Liver (tissue), 9 donors: Measurements from ENCODE around the gene EGR2. TPM values are rescaled to one million over a fixed set of nuclear protein-coding genes. Genes with fewer than 3 reads are reported as not detected.

Experiments used
- DNase-seq: peaks from one replicate; pipeline ENCODE4 v3.0.0-alpha.2; 2017; ENCODE audit warnings: low spot score
- H3K27ac ChIP-seq, 2 donors: one replicate each; pipeline ENCODE4 v1.7.0; 2013; ENCODE audit warnings: inconsistent platforms in 2 of 2, low read length in 2 of 2, control low read depth in 1 of 2, low read depth in 1 of 2, mild to moderate bottlenecking in 1 of 2
- H3K27me3 ChIP-seq, 4 donors: one replicate each; pipeline versions ENCODE4 v1.6.1 to v1.7.0; 2013; ENCODE audit warnings: low read length in 3 of 4, inconsistent platforms in 1 of 4, mild to moderate bottlenecking in 1 of 4, moderate library complexity in 1 of 4; ENCODE audit not compliant: control insufficient read depth in 4 of 4, insufficient read depth in 4 of 4
- H3K36me3 ChIP-seq, 4 donors: one replicate each; pipeline versions ENCODE4 v1.6.1 to v1.7.0; 2013; ENCODE audit warnings: low read length in 3 of 4, mild to moderate bottlenecking in 3 of 4, low read depth in 1 of 4, moderate library complexity in 1 of 4; ENCODE audit not compliant: control insufficient read depth in 4 of 4, insufficient read depth in 3 of 4
- H3K4me1 ChIP-seq, 4 donors: one replicate each; pipeline versions ENCODE4 v1.6.1 to v1.7.0; 2013; ENCODE audit warnings: low read length in 3 of 4, mild to moderate bottlenecking in 3 of 4, moderate library complexity in 1 of 4; ENCODE audit not compliant: control insufficient read depth in 4 of 4, insufficient read depth in 4 of 4
- H3K4me3 ChIP-seq, 3 donors: one replicate each; pipeline versions ENCODE4 v1.6.1 to v1.7.0; 2013; ENCODE audit warnings: low read length in 3 of 3, control low read depth in 1 of 3, low read depth in 1 of 3, mild to moderate bottlenecking in 1 of 3
- H3K9ac ChIP-seq, 2 donors: one replicate each; pipeline ENCODE4 v1.7.0; 2013; ENCODE audit warnings: low read length in 2 of 2, mild to moderate bottlenecking in 2 of 2, moderate library complexity in 2 of 2, control low read depth in 1 of 2, low read depth in 1 of 2
- H3K9me3 ChIP-seq, 4 donors: one replicate each; pipeline versions ENCODE4 v1.6.1 to v1.7.0; 2013; ENCODE audit warnings: low read length in 3 of 4; ENCODE audit not compliant: control insufficient read depth in 4 of 4
- ATF3 ChIP-seq: IDR thresholded peaks from 2 replicates; pipeline ENCODE4 v1.6.1; 2016; ENCODE audit warnings: antibody characterized with exemption
- CTCF ChIP-seq: fragments of 150-350 bp; IDR thresholded peaks from 2 replicates; pipeline ENCODE4 v1.5.1; 2017; ENCODE audit warnings: improper control_type of control experiment, low read depth, low read length; ENCODE audit not compliant: missing input control
- EGR1 ChIP-seq, 2 donors: IDR thresholded peaks; 2 replicates each; pipeline ENCODE4 v1.6.1; 2016 to 2018; ENCODE audit warnings: antibody characterized with exemption in 2 of 2, low read depth in 2 of 2
- FOXA1 ChIP-seq: IDR thresholded peaks from 2 replicates; pipeline ENCODE4 v1.6.1; 2016; ENCODE audit warnings: antibody characterized with exemption
- FOXA2 ChIP-seq: IDR thresholded peaks from 2 replicates; pipeline ENCODE4 v1.6.1; 2016; ENCODE audit warnings: antibody characterized with exemption
- GABPA ChIP-seq, 2 donors: IDR thresholded peaks in 1 of 2; conservative IDR thresholded peaks in 1 of 2; 2 replicates each; pipeline ENCODE4 v1.6.1; 2016; ENCODE audit warnings: antibody characterized with exemption in 2 of 2, mild to moderate bottlenecking in 1 of 2, moderate library complexity in 1 of 2
- HNF4A ChIP-seq, 2 donors: conservative IDR thresholded peaks; 2 replicates each; pipeline ENCODE4 v1.6.1; 2016; ENCODE audit warnings: antibody characterized with exemption in 2 of 2, mild to moderate bottlenecking in 2 of 2
- JUND ChIP-seq, 2 donors: IDR thresholded peaks; 2 replicates each; pipeline ENCODE4 v1.6.1; 2016; ENCODE audit warnings: antibody characterized with exemption in 2 of 2
- MAX ChIP-seq: IDR thresholded peaks from 2 replicates; pipeline ENCODE4 v1.6.1; 2016; ENCODE audit warnings: antibody characterized with exemption
- NR2F2 ChIP-seq: IDR thresholded peaks from 2 replicates; pipeline ENCODE4 v1.6.1; 2016; ENCODE audit warnings: antibody characterized with exemption
- RAD21 ChIP-seq, 2 donors: IDR thresholded peaks; 2 replicates each; pipeline ENCODE4 v1.6.1; 2016; ENCODE audit warnings: antibody characterized with exemption in 2 of 2, mild to moderate bottlenecking in 2 of 2
- REST ChIP-seq: IDR thresholded peaks from 2 replicates; pipeline ENCODE4 v1.6.1; 2016; ENCODE audit warnings: antibody characterized with exemption, mild to moderate bottlenecking
- RXRA ChIP-seq, 2 donors: IDR thresholded peaks; 2 replicates each; pipeline ENCODE4 v1.6.1; 2017 to 2018; ENCODE audit warnings: antibody characterized with exemption in 2 of 2, mild to moderate bottlenecking in 1 of 2
- TAF1 ChIP-seq: conservative IDR thresholded peaks from 2 replicates; pipeline ENCODE4 v1.6.1; 2016; ENCODE audit warnings: antibody characterized with exemption, mild to moderate bottlenecking
- YY1 ChIP-seq: IDR thresholded peaks from 2 replicates; pipeline ENCODE4 v1.6.1; 2016; ENCODE audit warnings: antibody characterized with exemption, mild to moderate bottlenecking
- ZBTB33 ChIP-seq: IDR thresholded peaks from 2 replicates; pipeline ENCODE4 v1.6.1; 2016; ENCODE audit warnings: antibody characterized with exemption
- WGBS: extraction: QIAGEN DNeasy Blood & Tissue Kit; methylation state at CpG from one replicate; pipeline ENCODE4 v1.1.7; 2013; 5-methylcytosine and 5-hydroxymethylcytosine counted together
- polyA plus RNA-seq, 2 donors: library from polyadenylated mRNA; stranded (reverse) in 1 of 2; unstranded in 1 of 2; fragments of 200-250 nt in 1 of 2; fragments of >200 nt in 1 of 2; fragmentation: Nextera tagmentation in 1 of 2; extraction: Ambion mirVana in 1 of 2; gene quantifications; one replicate each; pipeline versions ENCODE4 v1.2.1 to v1.2.3, GENCODE V29; 2013 to 2015
- total RNA-seq, 2 donors: library from RNA; depleted of rRNA; stranded (reverse); fragments of >200 nt; gene quantifications; one replicate each; pipeline ENCODE4 v1.2.3, GENCODE V29; 2014
- donor health status: healthy.
- donor health status: healthy.
- donor health status: healthy.
- donor health status: healthy.
- donor health status: healthy.

The EGR2 gene
- total and polyA plus RNA-seq, 4 donors, result 0.17 to 0.76 (median 0.23) TPM

- H3K27me3 ChIP-seq, result no peaks in the 10 kb centered on the region
- peaks cover 6 to 11% (median 7%) of the 10 kb centered on the region in 4 donors for H3K9me3 ChIP-seq
- no peak overlapping the region for H3K27ac ChIP-seq
- no peak overlapping the region for H3K9ac ChIP-seq
- no peak for DNase-seq
- no peak overlapping the region for H3K4me3 ChIP-seq
- 30% methylated on average over 1 of the region's 1 CpG for WGBS
- no peaks in the 10 kb centered on the region for H3K4me1 ChIP-seq
- TF ChIP-seq RXRA (IDR thresholded peaks at IDR 0.05) (no peak), REST (no peak), GABPA (IDR thresholded peaks at IDR 0.05 in 1 of 2, conservative IDR thresholded peaks at IDR 0.05 in 1 of 2) (no peak), TAF1 (no peak), CTCF (no peak), NR2F2 (no peak), RAD21 (IDR thresholded peaks at IDR 0.05) (no peak), MAX (no peak), FOXA1 (no peak), HNF4A (conservative IDR thresholded peaks at IDR 0.05) (no peak), YY1 (no peak)
- no peaks in the 10 kb centered on the region for H3K36me3 ChIP-seq
These were observed 26.8 kb upstream of the EGR2 start for GRCh38 chr10:62842983-62843382.

- H3K27ac ChIP-seq, result no peak overlapping the region
- no peak overlapping the region for H3K4me3 ChIP-seq
- 79% methylated on average over 2 of the region's 2 CpGs for WGBS
- H3K4me1 ChIP-seq, result no peaks in the 10 kb centered on the region
- no peaks in the 10 kb centered on the region for H3K27me3 ChIP-seq
- no peak overlapping the region for H3K9ac ChIP-seq
- H3K9me3 ChIP-seq, result no peaks in the 10 kb centered on the region
- DNase-seq, result no peak
- TF ChIP-seq ATF3 (no peak), FOXA1 (no peak), RAD21 (IDR thresholded peaks at IDR 0.05) (no peak), ZBTB33 (no peak), GABPA (IDR thresholded peaks at IDR 0.05 in 1 of 2, conservative IDR thresholded peaks at IDR 0.05 in 1 of 2) (no peak), CTCF (no peak), TAF1 (no peak), EGR1 (IDR thresholded peaks at IDR 0.05; ENCODE audit: low read depth in 2 of 2) (no peak), RXRA (IDR thresholded peaks at IDR 0.05) (no peak), FOXA2 (no peak), JUND (IDR thresholded peaks at IDR 0.05) (no peak)
- no peaks in the 10 kb centered on the region for H3K36me3 ChIP-seq
These were observed 23.4 kb upstream of the EGR2 start for GRCh38 chr10:62839590-62839989.
